ACHN (cell line): ENCODE measurements around the gene EFNA5.

Source experiments
- DNase-seq: peaks from one replicate; pipeline ENCODE4 v3.0.0-alpha.2; 2015
- in situ Hi-C: cut with HindIII; loops from 2 replicates; pipeline ENCODE4 v1.10.0; 2017; ENCODE audit warnings: low sequenced_read_pairs, low pct_ligation_motif_present, low pct_unique_long_range_greater_than_20kb

The EFNA5 gene

DNA sequence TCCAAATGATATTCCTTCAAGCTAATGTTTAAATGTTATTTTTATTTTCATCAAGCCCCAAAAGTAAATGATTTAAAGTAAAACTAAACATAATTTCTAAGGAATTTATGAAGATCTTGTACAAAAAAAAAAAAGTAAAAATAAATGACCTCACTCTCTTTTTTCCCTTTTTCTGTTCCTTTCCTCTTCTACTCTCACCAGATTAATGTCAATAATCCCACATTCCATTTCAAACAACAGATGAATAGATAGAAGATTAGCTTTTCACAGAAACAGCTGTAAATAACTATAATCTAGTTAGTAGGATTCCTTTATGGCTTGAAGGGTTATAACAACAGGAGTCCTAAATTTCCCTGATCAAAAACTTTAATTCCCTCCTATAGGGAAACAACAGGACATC is 88.1 kb downstream of the EFNA5 start:
- no peak for DNase-seq
- in situ Hi-C loops = no loop called here

GRCh38 chr5:107580889-107581820 is 89.6 kb downstream of the EFNA5 start:
- DNase-seq = no peak
- in situ Hi-C loops = no loop called here

GRCh38 chr5:107578051-107578635 is 92.6 kb downstream of the EFNA5 start:
- in situ Hi-C loops = no loop called here
- no peak for DNase-seq

- in situ Hi-C loops = no loop called here
- no peak for DNase-seq
Observed at GRCh38 chr5:107577394-107577950, 93.3 kb downstream of the EFNA5 start.

DNA sequence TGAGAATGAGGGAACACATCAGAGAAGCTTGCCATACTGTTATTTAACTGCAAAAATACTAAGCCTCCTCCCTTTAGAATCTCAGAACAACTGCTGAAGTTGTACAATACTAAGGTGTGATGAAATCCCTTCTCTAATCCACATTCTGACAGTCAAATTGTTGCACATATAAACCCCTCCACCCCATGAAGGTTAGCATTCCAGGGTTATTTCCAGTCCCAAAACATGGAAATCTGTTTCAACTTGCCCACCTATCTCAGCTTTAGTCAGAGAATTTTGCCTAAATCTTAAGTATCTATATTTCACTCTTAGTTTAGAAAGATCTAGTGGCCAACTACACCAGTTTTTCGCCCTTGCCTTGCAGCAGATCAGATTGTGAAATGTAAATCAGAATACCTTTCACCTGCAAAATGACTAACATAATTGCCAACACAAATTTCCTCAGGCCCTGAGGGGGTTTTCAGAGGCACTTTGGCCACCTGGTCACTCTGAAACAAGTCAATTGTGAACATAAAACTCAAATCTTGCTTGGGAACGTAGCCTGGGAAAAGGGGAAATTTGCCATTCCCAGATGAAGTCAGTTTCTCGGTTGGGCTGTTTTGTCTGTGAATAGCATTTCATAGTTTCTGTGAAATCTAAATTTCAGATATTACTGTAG is 93.9 kb downstream of the EFNA5 start:
- no peak for DNase-seq
- in situ Hi-C loops = no loop called here

GRCh38 chr5:107576155-107576554 is 94.6 kb downstream of the EFNA5 start:
- no peak for DNase-seq
- in situ Hi-C loops = no loop called here

GRCh38 chr5:107574287-107574686 is 96.5 kb downstream of the EFNA5 start:
- DNase-seq = no peak
- in situ Hi-C loops = no loop called here

DNA sequence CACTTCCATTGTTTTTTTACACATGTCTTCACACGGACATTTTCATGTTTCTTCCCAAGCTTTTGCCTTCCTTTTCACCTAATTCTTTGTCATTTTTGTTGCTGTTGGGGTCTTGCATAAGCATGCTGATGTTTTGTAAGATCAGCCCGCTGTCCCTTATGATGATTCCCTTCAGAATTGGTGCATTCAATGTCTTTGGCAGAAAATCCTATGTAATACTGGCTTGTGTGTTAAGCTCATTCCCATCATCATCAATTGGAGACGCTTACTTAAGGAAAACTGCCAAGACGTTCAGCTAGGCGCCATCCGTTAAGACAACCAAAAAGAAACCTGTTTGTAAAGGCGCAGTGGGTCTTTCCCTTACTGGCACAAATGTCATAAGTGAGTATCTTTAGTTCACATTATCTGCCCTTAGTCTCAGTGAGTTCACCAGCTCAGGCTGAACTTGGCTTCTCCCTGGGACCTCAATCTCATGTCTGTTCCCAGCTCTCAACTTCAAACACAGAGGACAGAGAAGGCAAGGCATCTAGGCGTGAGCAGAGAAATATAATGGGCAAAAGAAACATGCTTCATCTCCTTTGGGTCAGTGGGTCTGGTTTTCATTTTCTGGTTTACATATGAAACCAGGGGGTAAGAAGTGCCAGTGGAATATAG is 97.9 kb downstream of the EFNA5 start:
- DNase-seq = no peak
- in situ Hi-C loops = no loop called here

GRCh38 chr5:107571621-107572536 is 98.9 kb downstream of the EFNA5 start:
- peak; percentile 95 for DNase-seq
- in situ Hi-C loops = no loop called here

DNA sequence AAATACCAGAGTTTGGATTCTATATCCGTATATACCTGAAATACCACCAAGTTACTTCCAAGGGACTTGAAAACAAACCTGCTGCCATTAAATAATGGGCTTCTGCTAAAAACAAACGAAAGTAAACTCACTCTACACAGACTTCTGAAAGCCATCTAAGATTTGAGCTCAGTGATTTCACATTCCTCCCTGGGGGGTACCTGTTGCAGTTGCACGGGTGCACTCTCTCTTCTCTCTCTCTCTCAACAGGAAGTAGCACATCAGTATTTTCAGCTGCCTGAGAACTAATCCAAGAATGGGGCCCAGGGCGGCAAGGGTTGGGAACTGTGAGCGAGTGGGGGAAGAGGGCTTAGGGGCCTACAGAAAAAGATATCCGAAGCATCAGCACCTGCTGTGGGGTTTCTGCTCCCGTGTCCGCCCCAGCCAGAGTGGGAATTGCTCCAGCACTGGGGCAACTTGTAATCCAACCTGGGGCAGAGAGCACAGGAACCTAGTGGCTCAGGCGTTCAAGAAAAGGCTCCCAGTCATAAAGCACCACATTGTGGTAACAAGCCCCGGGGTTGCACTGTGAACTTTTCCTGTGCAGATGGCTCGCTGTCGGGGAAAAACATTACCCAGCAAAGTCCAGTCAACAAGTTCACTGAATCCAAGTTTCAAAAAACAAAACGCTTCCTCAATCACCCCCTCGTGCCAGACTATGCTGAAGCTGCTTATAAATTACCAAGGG is 99.8 kb downstream of the EFNA5 start:
- in situ Hi-C loops = no loop called here
- DNase-seq = peak; percentile 40

GRCh38 chr5:107570181-107570580 is 100.6 kb downstream of the EFNA5 start:
- no peak for DNase-seq
- in situ Hi-C loops = no loop called here

- in situ Hi-C loops = no loop called here
- DNase-seq = no peak
Observed at GRCh38 chr5:107567901-107568671, 102.7 kb downstream of the EFNA5 start.

- in situ Hi-C loops = no loop called here
- DNase-seq = no peak
Observed at GRCh38 chr5:107566986-107567385, 103.8 kb downstream of the EFNA5 start.

DNA sequence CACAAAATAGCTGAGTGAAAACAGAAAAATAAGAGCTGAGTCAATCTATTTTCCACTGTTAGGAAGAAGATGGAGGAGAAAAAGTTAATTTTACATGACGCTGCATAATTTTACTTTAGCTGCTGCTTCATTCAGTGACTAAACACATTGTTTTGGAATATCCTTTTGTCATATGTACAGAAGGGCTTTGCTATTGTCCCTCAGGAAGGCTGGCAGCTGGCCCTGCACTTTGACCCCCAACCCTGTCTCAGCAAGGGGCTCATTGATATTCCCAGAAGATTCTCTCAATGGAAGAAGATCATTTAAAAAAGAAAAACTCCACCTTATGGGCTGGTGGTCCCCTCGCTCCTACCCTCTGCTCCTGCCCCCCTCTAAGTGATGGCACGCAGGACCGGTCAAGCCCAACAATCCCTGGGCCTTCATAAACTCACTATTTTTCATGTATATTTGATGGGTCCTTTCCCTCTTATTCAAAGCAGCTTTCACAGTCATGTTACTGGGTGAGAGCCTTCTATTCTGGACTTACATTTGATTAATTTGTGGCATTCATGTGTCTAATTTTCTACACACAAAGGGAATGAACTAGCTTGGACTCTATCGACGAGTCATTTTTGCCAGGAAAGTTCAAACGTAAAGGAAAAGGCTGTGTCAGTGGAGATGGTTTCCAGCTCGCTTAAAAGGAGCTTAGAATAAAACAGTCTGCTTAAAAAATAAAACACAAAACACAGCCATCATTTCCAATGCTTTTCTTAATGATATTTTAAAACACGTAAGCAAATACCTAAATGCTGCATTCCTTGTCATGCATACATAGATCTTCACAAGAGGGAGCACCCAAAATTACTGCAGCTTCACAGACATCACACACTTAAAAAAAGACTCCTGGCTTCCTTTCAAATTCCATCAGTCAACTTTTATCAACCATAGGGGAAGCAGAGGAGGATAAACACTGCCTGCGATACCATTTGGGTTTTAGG is 104.7 kb downstream of the EFNA5 start:
- no peak for DNase-seq
- in situ Hi-C loops = no loop called here

- in situ Hi-C loops = no loop called here
Observed at GRCh38 chr5:107564931-107565372, 105.8 kb downstream of the EFNA5 start.

More at GRCh38 chr5:107564931-107565372, 105.8 kb downstream of the EFNA5 start:
- no peak for DNase-seq
